Stimulated activated naive B cell treated with anti-CD40 and anti-IgM and Interleukin-4, amounts not matched to agents 10 μg/mL and 1 μg/mL and 100 μg/mL, for 72 hours (primary cell): ENCODE results near the gene SSR4.
A peak's percentile ranks its signal among the peaks of the same experiment; 100 is the strongest.

Experiments used
- ATAC-seq, 2 donors: fragments of 150-1000 bp; cut with Tn5 transposase; replicated peaks; 2 replicates each; pipeline ENCODE4 v1.10.0; 2021; ENCODE audit warnings: moderate library complexity in 1 of 2
- DNase-seq: peaks from one replicate; pipeline ENCODE4 v3.0.0; 2021
- H3K27ac Mint-ChIP-seq: one replicate; pipeline ENCODE4 v1.8.0; 2022; ENCODE audit warnings: mild to moderate bottlenecking, mixed read lengths
- H3K27me3 Mint-ChIP-seq, 2 donors: one replicate each; pipeline ENCODE4 v1.8.0; 2022; ENCODE audit warnings: mixed read lengths in 2 of 2
- H3K36me3 Mint-ChIP-seq, 2 donors: one replicate each; pipeline ENCODE4 v1.8.0; 2022; ENCODE audit warnings: mixed read lengths in 2 of 2, mild to moderate bottlenecking in 1 of 2
- H3K4me1 Mint-ChIP-seq, 2 donors: one replicate each; pipeline ENCODE4 v1.8.0; 2022; ENCODE audit warnings: mixed read lengths in 2 of 2, mild to moderate bottlenecking in 1 of 2
- H3K4me3 Mint-ChIP-seq, 2 donors: one replicate each; pipeline ENCODE4 v1.8.0; 2022; ENCODE audit warnings: mild to moderate bottlenecking in 2 of 2, mixed read lengths in 2 of 2, moderate library complexity in 1 of 2
- H3K9me3 Mint-ChIP-seq, 2 donors: one replicate each; pipeline ENCODE4 v1.8.0; 2022; ENCODE audit warnings: mixed read lengths in 2 of 2, mild to moderate bottlenecking in 1 of 2

The SSR4 gene

GRCh38 chrX:153773218-153773611, 21.3 kb upstream of the SSR4 start:
- H3K27ac Mint-ChIP-seq: no peak overlapping the region
- peaks cover 0 to 6% of the 10 kb centered on the region in 2 donors for H3K27me3 Mint-ChIP-seq
- no peak overlapping the region for H3K4me3 Mint-ChIP-seq
- no peaks in the 10 kb centered on the region for H3K36me3 Mint-ChIP-seq
- no peak for ATAC-seq
- no peaks in the 10 kb centered on the region for H3K9me3 Mint-ChIP-seq
- DNase-seq: no peak
- H3K4me1 Mint-ChIP-seq: peaks cover 0 to 6% of the 10 kb centered on the region in 2 donors

GRCh38 chrX:153773741-153774575, 20.5 kb upstream of the SSR4 start:
- no peaks in the 10 kb centered on the region for H3K36me3 Mint-ChIP-seq
- H3K9me3 Mint-ChIP-seq: no peaks in the 10 kb centered on the region
- peaks cover 0 to 6% of the 10 kb centered on the region in 2 donors for H3K27me3 Mint-ChIP-seq
- no peak overlapping the region for H3K27ac Mint-ChIP-seq
- no peak for ATAC-seq
- no peak overlapping the region for H3K4me3 Mint-ChIP-seq
- no peak for DNase-seq
- no peaks in the 10 kb centered on the region for H3K4me1 Mint-ChIP-seq

- Mint-ChIP-seq H3K36me3 (no peaks in the 10 kb centered on the region), H3K27ac (no peak overlapping the region), H3K9me3 (no peaks in the 10 kb centered on the region), H3K27me3 (peaks cover 2 to 9% of the 10 kb centered on the region in 2 donors), H3K4me1 (peaks cover 0 to 3% of the 10 kb centered on the region in 2 donors), H3K4me3 (no peak overlapping the region)
- DNase-seq (no peak), ATAC-seq (no peak)
These were observed 19.7 kb upstream of the SSR4 start for GRCh38 chrX:153774576-153775292.

GRCh38 chrX:153775293-153776119, 19.0 kb upstream of the SSR4 start:
- no peak for ATAC-seq
- Mint-ChIP-seq H3K4me1 (peaks cover 4 to 11% of the 10 kb centered on the region in 2 donors), H3K36me3 (peaks cover 0 to 2% of the 10 kb centered on the region in 2 donors), H3K4me3 (no peak overlapping the region), H3K27ac (no peak overlapping the region), H3K9me3 (no peaks in the 10 kb centered on the region), H3K27me3 (peaks cover 9 to 10% of the 10 kb centered on the region in 2 donors)
- no peak for DNase-seq

- no peak for ATAC-seq
- no peak for DNase-seq
- no peak overlapping the region for H3K4me3 Mint-ChIP-seq
- no peaks in the 10 kb centered on the region for H3K9me3 Mint-ChIP-seq
- peaks cover 0 to 2% of the 10 kb centered on the region in 2 donors for H3K36me3 Mint-ChIP-seq
- H3K27ac Mint-ChIP-seq: no peak overlapping the region
- H3K4me1 Mint-ChIP-seq: peaks cover 4 to 11% of the 10 kb centered on the region in 2 donors
- peaks cover 9 to 10% of the 10 kb centered on the region in 2 donors for H3K27me3 Mint-ChIP-seq
These were observed 18.3 kb upstream of the SSR4 start for GRCh38 chrX:153776120-153776599.

- ATAC-seq (no peak), DNase-seq (no peak)
- peaks cover 4 to 11% of the 10 kb centered on the region in 2 donors for H3K4me1 Mint-ChIP-seq
- no peak overlapping the region for H3K4me3 Mint-ChIP-seq
- no peaks in the 10 kb centered on the region for H3K9me3 Mint-ChIP-seq
- no peak overlapping the region for H3K27ac Mint-ChIP-seq
- H3K36me3 Mint-ChIP-seq: peaks cover 0 to 2% of the 10 kb centered on the region in 2 donors
- peaks cover 9 to 10% of the 10 kb centered on the region in 2 donors for H3K27me3 Mint-ChIP-seq
These were observed 17.8 kb upstream of the SSR4 start for GRCh38 chrX:153776611-153777045.

- no peaks in the 10 kb centered on the region for H3K9me3 Mint-ChIP-seq
- DNase-seq: no peak
- no peak overlapping the region for H3K4me3 Mint-ChIP-seq
- no peak overlapping the region for H3K27ac Mint-ChIP-seq
- no peak for ATAC-seq
- H3K4me1 Mint-ChIP-seq: peaks cover 4 to 11% of the 10 kb centered on the region in 2 donors
- H3K27me3 Mint-ChIP-seq: peaks cover 9 to 10% of the 10 kb centered on the region in 2 donors
- peaks cover 0 to 2% of the 10 kb centered on the region in 2 donors for H3K36me3 Mint-ChIP-seq
These were observed 17.0 kb upstream of the SSR4 start for GRCh38 chrX:153777261-153778090.

GRCh38 chrX:153778181-153778580, 16.3 kb upstream of the SSR4 start:
- Mint-ChIP-seq H3K27me3 (peaks cover 9 to 10% of the 10 kb centered on the region in 2 donors), H3K36me3 (peaks cover under 1 to 2% of the 10 kb centered on the region in 2 donors), H3K4me1 (peaks cover 4 to 11% of the 10 kb centered on the region in 2 donors), H3K9me3 (no peaks in the 10 kb centered on the region), H3K27ac (peak overlapping the region; percentile 14), H3K4me3 (no peak overlapping the region)
- no peak for DNase-seq
- ATAC-seq: no peak

- peaks cover 4 to 11% of the 10 kb centered on the region in 2 donors for H3K4me1 Mint-ChIP-seq
- ATAC-seq (no peak), DNase-seq (no peak)
- peaks cover 2 to 6% of the 10 kb centered on the region in 2 donors for H3K36me3 Mint-ChIP-seq
- H3K27ac Mint-ChIP-seq: no peak overlapping the region
- H3K4me3 Mint-ChIP-seq: no peak overlapping the region
- peaks cover 9 to 10% of the 10 kb centered on the region in 2 donors for H3K27me3 Mint-ChIP-seq
- no peaks in the 10 kb centered on the region for H3K9me3 Mint-ChIP-seq
These were observed 15.8 kb upstream of the SSR4 start for GRCh38 chrX:153778684-153779101.

- Mint-ChIP-seq H3K27ac (peak overlapping the region; percentile 17), H3K36me3 (peaks cover 5 to 6% of the 10 kb centered on the region in 2 donors), H3K4me1 (peaks cover 4 to 11% of the 10 kb centered on the region in 2 donors), H3K27me3 (peaks cover 9 to 10% of the 10 kb centered on the region in 2 donors), H3K4me3 (no peak overlapping the region), H3K9me3 (no peaks in the 10 kb centered on the region)
- ATAC-seq: no peak
- DNase-seq: no peak
These were observed 14.4 kb upstream of the SSR4 start for GRCh38 chrX:153779891-153780677.

GRCh38 chrX:153780678-153781427, 13.6 kb upstream of the SSR4 start, which contains the start of gene SRPK3:
SRPK3 (plus strand) TSS chrX:153781041; CDS start chrX:153781087, 46 bp downstream.
- no peaks in the 10 kb centered on the region for H3K9me3 Mint-ChIP-seq
- DNase-seq (no peak), ATAC-seq (peak in 1 of 2 donors; percentile 15)
- H3K4me1 Mint-ChIP-seq: peaks cover 4 to 11% of the 10 kb centered on the region in 2 donors
- peaks cover 8 to 10% of the 10 kb centered on the region in 2 donors for H3K36me3 Mint-ChIP-seq
- no peak within 1 kb of the TSS for H3K4me3 Mint-ChIP-seq
- peak within 1 kb of the TSS; percentile 17 for H3K27ac Mint-ChIP-seq
- peaks cover 9 to 10% of the 10 kb centered on the region in 2 donors for H3K27me3 Mint-ChIP-seq
